ENCODE measurements around the gene SDCCAG8. TPM values are rescaled to one million over a fixed set of nuclear protein-coding genes. Genes with fewer than 3 reads are reported as not detected.

The SDCCAG8 gene
- total RNA-seq, 1 experiment from 2014 or later: 36.6 TPM

DNA sequence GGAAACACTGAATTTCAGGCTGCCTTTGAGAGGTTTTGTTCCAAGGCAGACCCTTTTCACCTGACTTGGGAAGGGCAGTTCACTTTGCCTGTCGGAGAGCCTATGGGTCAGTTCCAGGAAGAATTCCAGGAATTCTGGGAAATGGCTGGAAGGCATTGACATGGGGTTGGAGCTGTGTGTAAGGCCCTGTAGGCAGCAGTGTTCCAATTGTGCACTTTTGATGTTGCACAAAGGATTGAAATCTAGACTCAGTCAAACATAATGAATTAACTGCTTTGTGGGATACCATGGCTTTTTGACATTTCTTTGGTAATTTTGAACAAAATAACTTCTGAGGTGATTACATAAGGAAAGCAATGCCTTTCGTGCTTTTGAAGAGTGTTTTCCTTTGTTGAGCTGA lies 184.6 kb downstream of the SDCCAG8 start:
- Histone ChIP-seq H3K79me2 (ENCODE audit: low read length) (no peaks in the 10 kb centered on the region), H3K9me2 (replicated peaks; ENCODE audit: insufficient read depth, low read length) (no peaks in the 10 kb centered on the region), H3K9ac (ENCODE audit: low read length) (no peak overlapping the region), H3K4me2 (ENCODE audit: low read depth, low read length, poor library complexity, severe bottlenecking) (no peak overlapping the region), H4K20me1 (ENCODE audit: insufficient read depth, low read depth, low read length) (no peaks in the 10 kb centered on the region), H3K9me3 (ENCODE audit: low read length) (no peaks in the 10 kb centered on the region), H3K27ac (ENCODE audit: low read length) (no peak overlapping the region), H3K27me3 (ENCODE audit: low read length) (no peaks in the 10 kb centered on the region), H2AFZ (ENCODE audit: low read length) (no peak overlapping the region), H3K4me3 (ENCODE audit: low read length) (no peak overlapping the region), H3K4me1 (ENCODE audit: low read length) (no peaks in the 10 kb centered on the region), H3K36me3 (ENCODE audit: insufficient read depth, low read length) (no peaks in the 10 kb centered on the region)
- peak; percentile 6 for DNase-seq

DNA sequence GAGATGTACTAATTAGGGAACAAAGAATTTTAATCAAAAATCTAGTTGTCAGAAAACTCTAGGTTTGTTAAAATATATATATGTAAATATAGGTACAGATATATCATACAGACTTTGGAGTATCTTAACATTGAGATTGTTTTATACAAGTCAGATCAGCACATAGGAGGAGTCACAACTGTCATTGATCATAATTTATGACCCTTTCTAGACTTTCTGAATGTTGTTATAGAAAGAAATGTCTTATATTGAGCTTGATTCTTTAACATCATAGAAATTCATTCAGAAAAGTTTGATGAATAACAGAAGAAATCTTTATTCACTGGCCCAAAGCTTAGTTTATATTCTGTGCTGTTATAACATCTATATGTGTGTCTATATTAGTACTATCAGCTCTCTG lies 185.8 kb downstream of the SDCCAG8 start:
- no peaks in the 10 kb centered on the region for H4K20me1 ChIP-seq (ENCODE audit: insufficient read depth, low read depth, low read length)
- peak; percentile 24 for DNase-seq
- no peaks in the 10 kb centered on the region for H3K36me3 ChIP-seq (ENCODE audit: insufficient read depth, low read length)
- H3K9me3 ChIP-seq (ENCODE audit: low read length): no peaks in the 10 kb centered on the region
- H3K27ac ChIP-seq (ENCODE audit: low read length): no peak overlapping the region
- H3K79me2 ChIP-seq (ENCODE audit: low read length): no peaks in the 10 kb centered on the region
- no peak overlapping the region for H3K4me3 ChIP-seq (ENCODE audit: low read length)
- H3K4me2 ChIP-seq (ENCODE audit: low read depth, low read length, poor library complexity, severe bottlenecking): no peak overlapping the region
- H2AFZ ChIP-seq (ENCODE audit: low read length): no peak overlapping the region
- H3K27me3 ChIP-seq (ENCODE audit: low read length): no peaks in the 10 kb centered on the region
- no peaks in the 10 kb centered on the region for H3K9me2 ChIP-seq (replicated peaks; ENCODE audit: insufficient read depth, low read length)
- H3K4me1 ChIP-seq (ENCODE audit: low read length): no peaks in the 10 kb centered on the region
- no peak overlapping the region for H3K9ac ChIP-seq (ENCODE audit: low read length)

GRCh38 chr1:243443557-243443956 lies 187.7 kb downstream of the SDCCAG8 start:
- Histone ChIP-seq H3K4me1 (ENCODE audit: low read length) (no peaks in the 10 kb centered on the region), H3K27me3 (ENCODE audit: low read length) (no peaks in the 10 kb centered on the region), H3K36me3 (ENCODE audit: insufficient read depth, low read length) (no peaks in the 10 kb centered on the region), H2AFZ (ENCODE audit: low read length) (no peak overlapping the region), H3K4me2 (ENCODE audit: low read depth, low read length, poor library complexity, severe bottlenecking) (no peak overlapping the region), H3K9ac (ENCODE audit: low read length) (no peak overlapping the region), H3K4me3 (ENCODE audit: low read length) (no peak overlapping the region), H3K9me3 (ENCODE audit: low read length) (no peaks in the 10 kb centered on the region), H3K9me2 (replicated peaks; ENCODE audit: insufficient read depth, low read length) (no peaks in the 10 kb centered on the region), H4K20me1 (ENCODE audit: insufficient read depth, low read depth, low read length) (no peaks in the 10 kb centered on the region), H3K79me2 (ENCODE audit: low read length) (no peaks in the 10 kb centered on the region), H3K27ac (ENCODE audit: low read length) (no peak overlapping the region)
- no peak for DNase-seq

DNA sequence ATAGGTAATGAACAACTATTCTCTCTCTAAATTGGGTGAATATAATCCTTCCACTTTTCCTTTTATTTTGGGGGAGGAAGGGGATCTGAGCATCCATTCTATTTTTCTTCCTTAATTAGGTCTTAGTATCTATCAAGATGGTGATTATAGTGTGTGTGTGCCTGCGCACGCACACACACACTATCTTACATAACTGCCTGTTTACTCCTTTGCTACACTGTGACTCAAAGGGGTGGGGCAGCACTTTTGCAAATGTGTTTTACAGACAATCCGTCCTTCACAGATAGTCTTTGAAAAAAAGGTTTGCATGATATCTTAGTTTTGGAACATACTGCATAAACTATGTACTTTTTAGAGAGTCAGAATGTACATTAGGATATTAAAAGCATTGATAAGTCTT lies 191.5 kb downstream of the SDCCAG8 start:
- no peaks in the 10 kb centered on the region for H3K9me3 ChIP-seq (ENCODE audit: low read length)
- H3K79me2 ChIP-seq (ENCODE audit: low read length): no peaks in the 10 kb centered on the region
- H3K9me2 ChIP-seq (replicated peaks; ENCODE audit: insufficient read depth, low read length): no peaks in the 10 kb centered on the region
- no peak overlapping the region for H3K27ac ChIP-seq (ENCODE audit: low read length)
- no peak overlapping the region for H3K4me2 ChIP-seq (ENCODE audit: low read depth, low read length, poor library complexity, severe bottlenecking)
- no peak overlapping the region for H3K9ac ChIP-seq (ENCODE audit: low read length)
- no peaks in the 10 kb centered on the region for H4K20me1 ChIP-seq (ENCODE audit: insufficient read depth, low read depth, low read length)
- H2AFZ ChIP-seq (ENCODE audit: low read length): no peak overlapping the region
- H3K36me3 ChIP-seq (ENCODE audit: insufficient read depth, low read length): no peaks in the 10 kb centered on the region
- H3K27me3 ChIP-seq (ENCODE audit: low read length): no peaks in the 10 kb centered on the region
- no peaks in the 10 kb centered on the region for H3K4me1 ChIP-seq (ENCODE audit: low read length)
- no peak overlapping the region for H3K4me3 ChIP-seq (ENCODE audit: low read length)
- DNase-seq: no peak

GRCh38 chr1:243447844-243448243 lies 192.0 kb downstream of the SDCCAG8 start:
- Histone ChIP-seq H3K27ac (ENCODE audit: low read length) (no peak overlapping the region), H3K9me2 (replicated peaks; ENCODE audit: insufficient read depth, low read length) (no peaks in the 10 kb centered on the region), H3K9ac (ENCODE audit: low read length) (no peak overlapping the region), H2AFZ (ENCODE audit: low read length) (no peak overlapping the region), H3K79me2 (ENCODE audit: low read length) (no peaks in the 10 kb centered on the region), H3K4me1 (ENCODE audit: low read length) (no peaks in the 10 kb centered on the region), H3K9me3 (ENCODE audit: low read length) (no peaks in the 10 kb centered on the region), H4K20me1 (ENCODE audit: insufficient read depth, low read depth, low read length) (no peaks in the 10 kb centered on the region), H3K4me2 (ENCODE audit: low read depth, low read length, poor library complexity, severe bottlenecking) (no peak overlapping the region), H3K36me3 (ENCODE audit: insufficient read depth, low read length) (no peaks in the 10 kb centered on the region), H3K4me3 (ENCODE audit: low read length) (no peak overlapping the region), H3K27me3 (ENCODE audit: low read length) (no peaks in the 10 kb centered on the region)
- DNase-seq: no peak

- H3K9me3 ChIP-seq (ENCODE audit: low read length): no peaks in the 10 kb centered on the region
These were observed 193.5 kb downstream of the SDCCAG8 start for GRCh38 chr1:243449373-243449772.

DNA sequence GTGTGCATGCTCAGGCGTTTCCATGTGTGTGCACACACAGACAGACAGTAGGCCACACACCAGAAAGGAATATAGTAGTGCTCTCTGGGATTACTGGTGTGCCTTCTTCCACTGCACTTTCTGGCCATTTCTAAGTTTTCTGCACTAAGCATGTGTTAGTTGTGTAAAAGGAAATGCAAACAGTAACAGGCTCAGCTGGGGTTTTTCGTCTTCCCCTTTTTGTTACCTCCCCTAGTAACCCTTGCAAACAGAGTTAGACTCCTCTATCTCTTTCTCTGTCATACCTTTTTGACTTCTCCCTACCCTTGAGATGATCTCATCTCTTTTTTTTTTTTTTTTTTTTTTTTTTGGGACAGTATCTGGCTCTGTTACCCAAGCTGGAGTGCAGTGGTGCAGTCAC lies 196.3 kb downstream of the SDCCAG8 start:
- no peaks in the 10 kb centered on the region for H3K36me3 ChIP-seq (ENCODE audit: insufficient read depth, low read length)
- H3K9me3 ChIP-seq (ENCODE audit: low read length): no peaks in the 10 kb centered on the region
- H3K27ac ChIP-seq (ENCODE audit: low read length): no peak overlapping the region
- H2AFZ ChIP-seq (ENCODE audit: low read length): no peak overlapping the region
- no peaks in the 10 kb centered on the region for H3K27me3 ChIP-seq (ENCODE audit: low read length)
- no peak overlapping the region for H3K9ac ChIP-seq (ENCODE audit: low read length)
- H3K4me3 ChIP-seq (ENCODE audit: low read length): no peak overlapping the region
- DNase-seq: no peak
- no peaks in the 10 kb centered on the region for H4K20me1 ChIP-seq (ENCODE audit: insufficient read depth, low read depth, low read length)
- no peaks in the 10 kb centered on the region for H3K9me2 ChIP-seq (replicated peaks; ENCODE audit: insufficient read depth, low read length)
- H3K4me2 ChIP-seq (ENCODE audit: low read depth, low read length, poor library complexity, severe bottlenecking): no peak overlapping the region
- peaks cover 8% of the 10 kb centered on the region for H3K4me1 ChIP-seq (ENCODE audit: low read length)
- H3K79me2 ChIP-seq (ENCODE audit: low read length): no peaks in the 10 kb centered on the region

More at GRCh38 chr1:243449373-243449772, 193.5 kb downstream of the SDCCAG8 start:
- Histone ChIP-seq H3K4me2 (ENCODE audit: low read depth, low read length, poor library complexity, severe bottlenecking) (no peak overlapping the region), H3K9ac (ENCODE audit: low read length) (no peak overlapping the region), H4K20me1 (ENCODE audit: insufficient read depth, low read depth, low read length) (no peaks in the 10 kb centered on the region), H3K9me2 (replicated peaks; ENCODE audit: insufficient read depth, low read length) (no peaks in the 10 kb centered on the region), H3K79me2 (ENCODE audit: low read length) (no peaks in the 10 kb centered on the region), H3K4me3 (ENCODE audit: low read length) (no peak overlapping the region), H3K36me3 (ENCODE audit: insufficient read depth, low read length) (no peaks in the 10 kb centered on the region), H2AFZ (ENCODE audit: low read length) (no peak overlapping the region), H3K27me3 (ENCODE audit: low read length) (no peaks in the 10 kb centered on the region), H3K27ac (ENCODE audit: low read length) (no peak overlapping the region), H3K4me1 (ENCODE audit: low read length) (peaks cover 8% of the 10 kb centered on the region)
- no peak for DNase-seq

DNA sequence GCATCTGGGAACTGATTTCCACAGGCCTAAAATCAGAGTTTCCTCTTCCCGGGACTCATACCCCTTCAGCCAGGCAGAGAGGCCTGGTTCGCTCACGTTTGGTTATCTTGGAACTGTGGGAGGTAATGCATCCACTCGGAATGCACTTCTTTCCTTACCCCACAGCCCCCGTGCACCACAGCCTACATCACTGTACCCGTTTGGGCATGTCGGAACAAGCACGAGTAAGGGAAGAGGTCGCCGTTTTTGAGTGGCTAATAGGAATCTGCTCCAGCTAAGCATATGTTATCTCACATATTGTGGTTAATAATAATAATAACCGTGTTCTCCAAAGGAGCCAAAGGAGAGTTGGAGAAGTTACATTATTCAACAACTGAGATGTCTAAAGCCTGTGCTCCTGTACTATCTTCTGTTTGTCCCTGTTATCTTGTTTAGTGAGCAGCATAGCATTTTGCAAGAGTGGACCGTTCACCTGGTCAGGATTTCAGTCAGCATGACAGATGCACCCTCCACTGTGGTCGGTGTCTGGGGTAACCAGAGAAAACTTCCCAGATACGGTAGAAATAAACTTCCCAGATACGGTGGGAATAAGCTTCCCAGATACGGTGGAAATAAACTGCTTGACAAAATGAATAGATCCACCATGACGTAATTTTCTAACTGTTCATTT lies 198.6 kb downstream of the SDCCAG8 start:
- peaks cover 17% of the 10 kb centered on the region for H3K4me1 ChIP-seq (ENCODE audit: low read length)
- no peaks in the 10 kb centered on the region for H3K9me2 ChIP-seq (replicated peaks; ENCODE audit: insufficient read depth, low read length)
- no peak overlapping the region for H3K4me3 ChIP-seq (ENCODE audit: low read length)
- no peak overlapping the region for H2AFZ ChIP-seq (ENCODE audit: low read length)
- DNase-seq: no peak
- no peaks in the 10 kb centered on the region for H3K27me3 ChIP-seq (ENCODE audit: low read length)
- H3K36me3 ChIP-seq (ENCODE audit: insufficient read depth, low read length): no peaks in the 10 kb centered on the region
- no peaks in the 10 kb centered on the region for H3K9me3 ChIP-seq (ENCODE audit: low read length)
- H4K20me1 ChIP-seq (ENCODE audit: insufficient read depth, low read depth, low read length): no peaks in the 10 kb centered on the region
- H3K27ac ChIP-seq (ENCODE audit: low read length): no peak overlapping the region
- H3K4me2 ChIP-seq (ENCODE audit: low read depth, low read length, poor library complexity, severe bottlenecking): no peak overlapping the region
- no peak overlapping the region for H3K9ac ChIP-seq (ENCODE audit: low read length)
- no peaks in the 10 kb centered on the region for H3K79me2 ChIP-seq (ENCODE audit: low read length)

Data from Karpas-422 (cell line).